Osteoblast (primary cell): ENCODE results near the gene ZNF83. TPM values are rescaled to one million over a fixed set of nuclear protein-coding genes. Genes with fewer than 3 reads are reported as not detected.

Experiments used
- DNase-seq: peaks from one replicate; pipeline ENCODE4 v3.0.0; 2011; ENCODE audit warnings: low spot score, mixed read lengths; ENCODE audit not compliant: insufficient read length; ENCODE audit errors: missing footprints
- H2AFZ ChIP-seq: 2 replicates; pipeline ENCODE4 v1.6.0; 2011; ENCODE audit warnings: mild to moderate bottlenecking, low read length
- H3K27ac ChIP-seq: 2 replicates; pipeline ENCODE4 v1.5.1; 2011; ENCODE audit warnings: mild to moderate bottlenecking, low read depth, low read length, moderate library complexity
- H3K27me3 ChIP-seq: 2 replicates; pipeline ENCODE4 v1.6.0; 2012; ENCODE audit warnings: mild to moderate bottlenecking, control low read depth, inconsistent platforms, low read length, moderate library complexity; ENCODE audit not compliant: insufficient read depth
- H3K36me3 ChIP-seq: 2 replicates; pipeline ENCODE4 v1.5.1; 2011; ENCODE audit warnings: mild to moderate bottlenecking, low read length, control low read depth, moderate library complexity; ENCODE audit not compliant: insufficient read depth
- H3K4me1 ChIP-seq: 2 replicates; pipeline ENCODE4 v1.5.1; 2011; ENCODE audit warnings: mild to moderate bottlenecking, low read length, control low read depth, moderate library complexity; ENCODE audit not compliant: insufficient read depth
- H3K4me2 ChIP-seq: 2 replicates; pipeline ENCODE4 v1.6.0; 2011; ENCODE audit warnings: mild to moderate bottlenecking, low read length; ENCODE audit not compliant: insufficient read depth
- H3K4me3 ChIP-seq: fragments of 200-600 bp; sonication (generic); 3 replicates; pipeline ENCODE4 v1.5.1; 2012; ENCODE audit warnings: mild to moderate bottlenecking, low read length, inconsistent platforms; ENCODE audit not compliant: insufficient read depth
- H3K79me2 ChIP-seq: 2 replicates; pipeline ENCODE4 v1.6.0; 2012; ENCODE audit warnings: mild to moderate bottlenecking, low read length, control low read depth, inconsistent platforms; ENCODE audit not compliant: insufficient read depth
- H3K9me3 ChIP-seq: 2 replicates; pipeline ENCODE4 v1.5.1; 2011; ENCODE audit warnings: low read depth, low read length, control low read depth
- H4K20me1 ChIP-seq: 2 replicates; pipeline ENCODE4 v1.6.0; 2012; ENCODE audit warnings: mild to moderate bottlenecking, low read length, control low read depth; ENCODE audit not compliant: insufficient read depth
- CTCF ChIP-seq: IDR thresholded peaks from 2 replicates; pipeline ENCODE4 v1.5.1; 2011; ENCODE audit warnings: mild to moderate bottlenecking, low read depth, low read length, moderate library complexity; ENCODE audit errors: extremely low read depth
- total RNA-seq: library from RNA; depleted of rRNA; stranded (reverse); fragments of >200 nt; gene quantifications from 2 replicates; pipeline ENCODE4 v1.2.3, GENCODE V29; 2012

Gene ZNF83
- total RNA-seq, 1 donor = 52.8 TPM

GRCh38 chr19:52669586-52669985 is 31.4 kb upstream of the ZNF83 start:
- H3K9me3 ChIP-seq = no peaks in the 10 kb centered on the region
- H3K79me2 ChIP-seq = peaks cover 80% of the 10 kb centered on the region
- H4K20me1 ChIP-seq = peaks cover 6% of the 10 kb centered on the region
- H3K4me3 ChIP-seq = no peak overlapping the region
- no peak overlapping the region for H3K27ac ChIP-seq
- H3K36me3 ChIP-seq = no peaks in the 10 kb centered on the region
- no peak for TF ChIP-seq CTCF
- DNase-seq = no peak
- H3K4me1 ChIP-seq = no peaks in the 10 kb centered on the region
- no peak overlapping the region for H3K4me2 ChIP-seq
- no peaks in the 10 kb centered on the region for H3K27me3 ChIP-seq
- no peak overlapping the region for H2AFZ ChIP-seq

- no peak overlapping the region for H3K4me3 ChIP-seq
- H3K4me1 ChIP-seq = no peaks in the 10 kb centered on the region
- no peak overlapping the region for H3K4me2 ChIP-seq
- TF ChIP-seq CTCF = no peak
- H2AFZ ChIP-seq = no peak overlapping the region
- H3K27ac ChIP-seq = no peak overlapping the region
- peaks cover 74% of the 10 kb centered on the region for H3K79me2 ChIP-seq
- DNase-seq = no peak
- no peaks in the 10 kb centered on the region for H3K27me3 ChIP-seq
- H3K36me3 ChIP-seq = no peaks in the 10 kb centered on the region
- H4K20me1 ChIP-seq = peaks cover 6% of the 10 kb centered on the region
- H3K9me3 ChIP-seq = no peaks in the 10 kb centered on the region
These were observed 29.8 kb upstream of the ZNF83 start for GRCh38 chr19:52667972-52668371.

GRCh38 chr19:52666506-52666905 is 28.4 kb upstream of the ZNF83 start:
- no peaks in the 10 kb centered on the region for H3K4me1 ChIP-seq
- H3K9me3 ChIP-seq = no peaks in the 10 kb centered on the region
- no peaks in the 10 kb centered on the region for H3K27me3 ChIP-seq
- DNase-seq = no peak
- no peak for TF ChIP-seq CTCF
- H2AFZ ChIP-seq = no peak overlapping the region
- H3K79me2 ChIP-seq = peaks cover 71% of the 10 kb centered on the region
- no peak overlapping the region for H3K4me2 ChIP-seq
- no peaks in the 10 kb centered on the region for H3K36me3 ChIP-seq
- no peak overlapping the region for H3K4me3 ChIP-seq
- peaks cover 8% of the 10 kb centered on the region for H4K20me1 ChIP-seq
- H3K27ac ChIP-seq = no peak overlapping the region

- no peak overlapping the region for H3K4me3 ChIP-seq
- H3K9me3 ChIP-seq = no peaks in the 10 kb centered on the region
- H3K4me2 ChIP-seq = no peak overlapping the region
- H2AFZ ChIP-seq = no peak overlapping the region
- no peak overlapping the region for H3K27ac ChIP-seq
- peaks cover 65% of the 10 kb centered on the region for H3K79me2 ChIP-seq
- H3K36me3 ChIP-seq = peaks cover 1% of the 10 kb centered on the region
- DNase-seq = no peak
- peaks cover 8% of the 10 kb centered on the region for H3K4me1 ChIP-seq
- no peaks in the 10 kb centered on the region for H3K27me3 ChIP-seq
- H4K20me1 ChIP-seq = peaks cover 8% of the 10 kb centered on the region
- TF ChIP-seq CTCF = no peak
These were observed 27.4 kb upstream of the ZNF83 start for GRCh38 chr19:52665529-52665928.
